NOMO-1 (cell line): Measurements from ENCODE around the gene RBM12.
"Not testable (repeated sequence)": the region's sequence is repeated elsewhere in the genome, so short reads cannot be mapped to it uniquely, and the experiment has no call there.

Source experiments
- DNase-seq, 2 experiments: peaks; one replicate each; lab custom pipeline; 2025; ENCODE audit not compliant: unreplicated experiment in 2 of 2; lab: John Stamatoyannopoulos, UW

RBM12 gene

GRCh38 chr20:35664466-35665206 lies at the start of gene RBM12, which contains the start of gene CPNE1:
RBM12 (minus strand) TSS chr20:35664900; CDS start chr20:35655322, 9,578 bp downstream.
CPNE1 (minus strand) TSS chr20:35664900; CDS start chr20:35632923, 31,977 bp downstream.
- peak; percentile 88 to 94 for DNase-seq

GRCh38 chr20:35714127-35714526 lies 49.4 kb upstream of the RBM12 start:
- no peak for DNase-seq

- not testable (repeated sequence) for DNase-seq
Measured at GRCh38 chr20:35713120-35713519, 48.4 kb upstream of the RBM12 start.

GRCh38 chr20:35711588-35712209 lies 47.0 kb upstream of the RBM12 start:
- no peak for DNase-seq

- no peak for DNase-seq
Measured at GRCh38 chr20:35710884-35711587, 46.3 kb upstream of the RBM12 start.

GRCh38 chr20:35710039-35710438 lies 45.3 kb upstream of the RBM12 start:
- no peak for DNase-seq

GRCh38 chr20:35709259-35709658 lies 44.6 kb upstream of the RBM12 start:
- no peak for DNase-seq

GRCh38 chr20:35708502-35708901 lies 43.8 kb upstream of the RBM12 start:
- no peak for DNase-seq

- DNase-seq: not testable (repeated sequence)
Measured at GRCh38 chr20:35706591-35707529, 42.2 kb upstream of the RBM12 start.

GRCh38 chr20:35705894-35706293 lies 41.2 kb upstream of the RBM12 start:
- DNase-seq: not testable (repeated sequence)

- no peak for DNase-seq
Measured at GRCh38 chr20:35704514-35705261, 40.0 kb upstream of the RBM12 start.

GRCh38 chr20:35702824-35703695 lies 38.4 kb upstream of the RBM12 start:
- no peak for DNase-seq

GRCh38 chr20:35702051-35702823 lies 37.5 kb upstream of the RBM12 start:
- DNase-seq: no peak

GRCh38 chr20:35700625-35701148 lies 36.0 kb upstream of the RBM12 start:
- no peak for DNase-seq

GRCh38 chr20:35699957-35700624 lies 35.4 kb upstream of the RBM12 start:
- no peak for DNase-seq

- peak; percentile 78 to 86 for DNase-seq
Measured at GRCh38 chr20:35699127-35699956, 34.6 kb upstream of the RBM12 start, which contains the start of the genes NFS1 and ROMO1. NFS1 (minus strand) TSS chr20:35699352; CDS start chr20:35699288, 64 bp downstream. ROMO1 (plus strand) TSS chr20:35699405; CDS start chr20:35699633, 228 bp downstream.
